Spleen (tissue), 11 donors: Measurements from ENCODE around the gene TFF1. TPM values are rescaled to one million over a fixed set of nuclear protein-coding genes. Genes with fewer than 3 reads are reported as not detected.
A peak's percentile ranks its signal among the peaks of the same experiment; 100 is the strongest.

Source experiments
- DNase-seq: peaks from one replicate; pipeline ENCODE4 v3.0.0-alpha.2; 2020
- H3K27ac ChIP-seq, 8 donors: fragments of 200-600 bp; sonication (generic) in 7 of 8; 1 replicate in 4 of 8; 2 replicates in 4 of 8; pipeline versions ENCODE4 v1.5.0 to v1.8.0; 2016 to 2021; ENCODE audit warnings: inconsistent platforms in 4 of 8, mild to moderate bottlenecking in 4 of 8, moderate library complexity in 1 of 8
- H3K27me3 ChIP-seq, 7 donors: fragments of 200-600 bp; sonication (generic) in 6 of 7; replicated peaks in 1 of 7; 1 replicate in 4 of 7; 2 replicates in 3 of 7; pipeline versions ENCODE4 v1.5.0 to v1.8.0; 2016 to 2021; ENCODE audit warnings: inconsistent platforms in 3 of 7, mild to moderate bottlenecking in 1 of 7
- H3K36me3 ChIP-seq, 6 donors: fragments of 200-600 bp; sonication (generic) in 5 of 6; 1 replicate in 4 of 6; 2 replicates in 2 of 6; pipeline versions ENCODE4 v1.5.0 to v1.8.0; 2016 to 2021; ENCODE audit warnings: inconsistent platforms in 2 of 6
- H3K4me1 ChIP-seq, 6 donors: fragments of 200-600 bp; sonication (generic) in 5 of 6; 1 replicate in 3 of 6; 2 replicates in 3 of 6; pipeline versions ENCODE4 v1.5.0 to v1.8.0; 2016 to 2021; ENCODE audit warnings: inconsistent platforms in 3 of 6
- H3K4me3 ChIP-seq, 8 donors: fragments of 200-600 bp; sonication (generic) in 7 of 8; 1 replicate in 4 of 8; 2 replicates in 4 of 8; pipeline versions ENCODE4 v1.5.0 to v1.8.0; 2016 to 2021; ENCODE audit warnings: inconsistent platforms in 4 of 8, mild to moderate bottlenecking in 4 of 8, moderate library complexity in 2 of 8
- H3K9me3 ChIP-seq, 8 donors: fragments of 200-600 bp; sonication (generic) in 7 of 8; 1 replicate in 4 of 8; 2 replicates in 4 of 8; pipeline versions ENCODE4 v1.5.0 to v1.8.0; 2016 to 2021; ENCODE audit warnings: inconsistent platforms in 4 of 8
- CTCF ChIP-seq, 11 experiments: fragments of 200-600 bp in 7 of 11; fragments of 450-650 bp in 4 of 11; sonication (generic) in 4 of 11; IDR thresholded peaks in 8 of 11; conservative IDR thresholded peaks in 3 of 11; 1 replicate in 7 of 11; 2 replicates in 4 of 11; pipeline versions ENCODE4 v1.4.0 to v1.8.0; 2016 to 2021; ENCODE audit warnings: antibody characterized with exemption in 11 of 11, inconsistent platforms in 4 of 11, mild to moderate bottlenecking in 1 of 11
- POLR2A ChIP-seq, 3 donors: fragments of 450-650 bp; IDR thresholded peaks; one replicate each; pipeline ENCODE4 v1.5.1; 2017; ENCODE audit warnings: antibody characterized with exemption in 3 of 3, mild to moderate bottlenecking in 1 of 3
- POLR2AphosphoS5 ChIP-seq, 3 donors: sonication (generic); formaldehyde crosslinking; IDR thresholded peaks; one replicate each; pipeline ENCODE4 v1.5.1; 2017; ENCODE audit warnings: antibody characterized with exemption in 3 of 3
- WGBS, 5 donors: extraction: QIAGEN DNeasy Blood & Tissue Kit in 3 of 5; methylation state at CpG; one replicate each; pipeline versions ENCODE4 v1.1.5 to v1.1.7; 2013 to 2018; 5-methylcytosine and 5-hydroxymethylcytosine counted together
- intact Hi-C: fragments of 100-400 bp; cut with DNase I; formaldehyde crosslinking; loops from one replicate; pipeline ENCODE4 v1.15.0; 2023; ENCODE audit warnings: low total_unique reads
- polyA plus RNA-seq, 3 donors: library from polyadenylated mRNA; stranded (reverse); fragments of 200-250 nt; gene quantifications; one replicate each; pipeline ENCODE4 v1.2.1, GENCODE V29; 2013
- total RNA-seq, 7 donors: library from RNA; depleted of rRNA in 3 of 7; stranded (reverse); fragments of >200 nt in 3 of 7; fragmentation: NEBNext Ultra II Directional in 4 of 7; extraction: Animal tissue kit (Norgen Biotek cat#: 25700) in 4 of 7; gene quantifications; one replicate each; pipeline versions ENCODE4 v1.1.0 to v1.2.1, GENCODE V29; 2016 to 2021
- donor health status: healthy with polysubstance abuse.
- donor health status: DM: no; HTN: no; CAD: no; lungs with moderate emphysema.
- donor health status: DM: no; HTN: no; CAD: no.
- donor health status: Bipolar disorder and iron deficiency.
- donor health status: healthy.
- donor health status: DM: no; HTN: no; CAD: no.
- donor health status: DM: yes; HTN: yes; CAD: no.

TFF1 gene
- total and polyA plus RNA-seq, 10 donors = not detected

- peaks cover 0 to 48% (median 13%) of the 10 kb centered on the region in 6 donors for H3K4me1 ChIP-seq
- WGBS, 5 donors = 79 to 86% (median 83%) methylated on average over 5 of the region's 5 CpGs
These were observed 41.1 kb upstream of the TFF1 start for GRCh38 chr21:42407476-42407875.

GRCh38 chr21:42406866-42407265 is 40.5 kb upstream of the TFF1 start:
- intact Hi-C loops = no loop called here
- 54 to 81% (median 73%) methylated on average over 7 of the region's 7 CpGs for WGBS, 5 donors
- DNase-seq = peak; percentile 32
- H3K36me3 ChIP-seq = peaks cover 0 to 23% (median 0%) of the 10 kb centered on the region in 6 donors
- peak overlapping the region in 5 of 8 donors; percentile 12 to 87 (median 73) for H3K27ac ChIP-seq
- peak overlapping the region in 4 of 8 donors; percentile 25 to 69 (median 40) for H3K4me3 ChIP-seq
- TF ChIP-seq CTCF (IDR thresholded peaks at IDR 0.05 in 8 of 11, conservative IDR thresholded peaks at IDR 0.05 in 3 of 11) = no peak
- H3K27me3 ChIP-seq = peaks cover 0 to 33% (median 1%) of the 10 kb centered on the region in 7 donors
- H3K4me1 ChIP-seq = peaks cover 0 to 42% (median 13%) of the 10 kb centered on the region in 6 donors
- H3K9me3 ChIP-seq = peaks cover 0 to 5% (median 2%) of the 10 kb centered on the region in 8 donors

More at GRCh38 chr21:42407476-42407875, 41.1 kb upstream of the TFF1 start:
- peak overlapping the region in 5 of 8 donors; percentile 12 to 87 (median 73) for H3K27ac ChIP-seq
- H3K36me3 ChIP-seq = peaks cover 0 to 26% (median 0%) of the 10 kb centered on the region in 6 donors
- H3K9me3 ChIP-seq = no peaks in the 10 kb centered on the region
- peak; percentile 32 for DNase-seq
- H3K4me3 ChIP-seq = peak overlapping the region in 1 of 8 donors; percentile 69
- peaks cover 0 to 39% (median 5%) of the 10 kb centered on the region in 7 donors for H3K27me3 ChIP-seq
- TF ChIP-seq CTCF (IDR thresholded peaks at IDR 0.05 in 8 of 11, conservative IDR thresholded peaks at IDR 0.05 in 3 of 11) = no peak
- no peak for TF ChIP-seq POLR2AphosphoS5 (IDR thresholded peaks at IDR 0.05)
- no peak for TF ChIP-seq POLR2A (IDR thresholded peaks at IDR 0.05)
- intact Hi-C loops = no loop called here

GRCh38 chr21:42406201-42406621 is 39.9 kb upstream of the TFF1 start:
- peaks cover 0 to 27% (median 0%) of the 10 kb centered on the region in 7 donors for H3K27me3 ChIP-seq
- DNase-seq = peak; percentile 72
- H3K36me3 ChIP-seq = peaks cover 0 to 18% (median 0%) of the 10 kb centered on the region in 6 donors
- H3K4me3 ChIP-seq = peak overlapping the region; percentile 9 to 69 (median 30)
- peak in 1 of 3 donors; percentile 32 for TF ChIP-seq POLR2AphosphoS5 (IDR thresholded peaks at IDR 0.05)
- TF ChIP-seq POLR2A (IDR thresholded peaks at IDR 0.05) = no peak
- no peak for TF ChIP-seq CTCF (IDR thresholded peaks at IDR 0.05 in 8 of 11, conservative IDR thresholded peaks at IDR 0.05 in 3 of 11)
- peak overlapping the region; percentile 13 to 87 (median 62) for H3K27ac ChIP-seq
- H3K9me3 ChIP-seq = peaks cover 0 to 11% (median 5%) of the 10 kb centered on the region in 8 donors
- intact Hi-C loops = no loop called here
- peaks cover under 1 to 36% (median 13%) of the 10 kb centered on the region in 6 donors for H3K4me1 ChIP-seq
- WGBS, 5 donors = 51 to 70% (median 69%) methylated on average over 5 to 10 of the region's 10 CpGs
